Astrocyte of the cerebellum (primary cell): ENCODE data around the gene ATXN7L1.

ENCODE experiments used
- DNase-seq: peaks from one replicate; pipeline ENCODE4 v3.0.0-alpha.2; 2011; ENCODE audit warnings: low read depth
- H3K4me3 ChIP-seq: 2 replicates; pipeline ENCODE4 v1.5.1; 2011; ENCODE audit warnings: mild to moderate bottlenecking, low read depth, low read length, moderate library complexity
- in situ Hi-C: cut with HindIII; loops from 2 replicates; pipeline ENCODE4 v1.10.0; 2017; ENCODE audit warnings: low sequenced_read_pairs
- TF ChIP-seq, protein P1 (sequence below): IDR thresholded peaks from 2 replicates; pipeline ENCODE4 v1.5.1; 2012; ENCODE audit warnings: low read length, low read depth, moderate library complexity, mild to moderate bottlenecking; ENCODE audit errors: missing control alignments

ATXN7L1 gene

DNA sequence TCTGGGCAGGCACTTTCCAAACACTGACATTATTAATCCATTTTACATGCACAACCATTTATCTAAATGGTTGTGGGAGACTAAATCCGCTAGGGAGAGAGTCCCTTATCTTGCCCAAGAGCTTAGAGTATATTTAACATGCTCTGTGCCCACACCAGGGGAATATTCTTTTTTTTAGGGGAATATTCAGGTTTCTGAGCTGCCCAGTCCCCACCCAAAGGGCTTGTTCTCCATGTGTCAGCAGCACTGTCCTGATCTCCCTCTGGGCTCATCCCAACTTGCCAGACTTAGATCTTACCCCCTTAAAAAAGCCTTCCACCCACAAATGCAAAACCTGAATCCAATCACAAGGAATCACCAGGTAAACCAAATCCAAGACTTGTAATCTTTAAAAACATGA lies 132.1 kb downstream of the ATXN7L1 start:
- no peak overlapping the region for H3K4me3 ChIP-seq
- no peak for DNase-seq
- in situ Hi-C loops = no loop called here
- TF ChIP-seq, protein P1, sequence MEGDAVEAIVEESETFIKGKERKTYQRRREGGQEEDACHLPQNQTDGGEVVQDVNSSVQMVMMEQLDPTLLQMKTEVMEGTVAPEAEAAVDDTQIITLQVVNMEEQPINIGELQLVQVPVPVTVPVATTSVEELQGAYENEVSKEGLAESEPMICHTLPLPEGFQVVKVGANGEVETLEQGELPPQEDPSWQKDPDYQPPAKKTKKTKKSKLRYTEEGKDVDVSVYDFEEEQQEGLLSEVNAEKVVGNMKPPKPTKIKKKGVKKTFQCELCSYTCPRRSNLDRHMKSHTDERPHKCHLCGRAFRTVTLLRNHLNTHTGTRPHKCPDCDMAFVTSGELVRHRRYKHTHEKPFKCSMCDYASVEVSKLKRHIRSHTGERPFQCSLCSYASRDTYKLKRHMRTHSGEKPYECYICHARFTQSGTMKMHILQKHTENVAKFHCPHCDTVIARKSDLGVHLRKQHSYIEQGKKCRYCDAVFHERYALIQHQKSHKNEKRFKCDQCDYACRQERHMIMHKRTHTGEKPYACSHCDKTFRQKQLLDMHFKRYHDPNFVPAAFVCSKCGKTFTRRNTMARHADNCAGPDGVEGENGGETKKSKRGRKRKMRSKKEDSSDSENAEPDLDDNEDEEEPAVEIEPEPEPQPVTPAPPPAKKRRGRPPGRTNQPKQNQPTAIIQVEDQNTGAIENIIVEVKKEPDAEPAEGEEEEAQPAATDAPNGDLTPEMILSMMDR = no peak

GRCh38 chr7:105743351-105744090 lies 132.9 kb downstream of the ATXN7L1 start:
- in situ Hi-C loops = no loop called here
- TF ChIP-seq, protein P1 = no peak
- H3K4me3 ChIP-seq = no peak overlapping the region
- no peak for DNase-seq

DNA sequence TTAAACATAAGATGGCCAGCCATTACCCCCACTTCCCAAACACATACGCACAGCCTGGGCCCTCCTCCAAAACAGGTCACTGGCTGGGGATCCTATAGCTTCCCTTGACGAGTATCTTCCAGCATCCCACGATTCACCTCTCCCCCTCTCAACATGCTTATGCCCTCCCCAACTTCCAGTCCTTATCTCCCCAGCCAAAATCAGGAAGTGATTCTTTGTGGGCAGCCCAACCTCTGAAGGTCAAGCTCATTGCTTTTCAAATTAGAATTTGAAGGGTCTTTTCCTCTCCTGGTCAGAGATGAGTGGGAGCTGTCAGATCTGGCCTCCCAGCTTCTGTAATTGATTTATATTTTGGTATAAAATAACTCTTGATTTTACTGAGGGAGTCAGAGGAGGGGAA lies 133.6 kb downstream of the ATXN7L1 start:
- TF ChIP-seq, protein P1 = no peak
- no peak for DNase-seq
- H3K4me3 ChIP-seq = no peak overlapping the region

GRCh38 chr7:105741982-105742381 lies 134.4 kb downstream of the ATXN7L1 start:
- TF ChIP-seq, protein P1 = no peak
- in situ Hi-C loops = no loop called here
- no peak for DNase-seq

More for the DNA sequence above, 133.6 kb downstream of the ATXN7L1 start:
- in situ Hi-C loops = no loop called here

GRCh38 chr7:105738133-105738532 lies 138.3 kb downstream of the ATXN7L1 start:
- no peak overlapping the region for H3K4me3 ChIP-seq
- TF ChIP-seq, protein P1 = no peak
- in situ Hi-C loops = no loop called here
- no peak for DNase-seq

More at GRCh38 chr7:105741982-105742381, 134.4 kb downstream of the ATXN7L1 start:
- H3K4me3 ChIP-seq = no peak overlapping the region

GRCh38 chr7:105734233-105734632 lies 142.2 kb downstream of the ATXN7L1 start:
- in situ Hi-C loops = no loop called here
- DNase-seq = no peak
- TF ChIP-seq, protein P1 = no peak

More at GRCh38 chr7:105734233-105734632, 142.2 kb downstream of the ATXN7L1 start:
- no peak overlapping the region for H3K4me3 ChIP-seq
